ENCODE results near the gene SGPL1. TPM values are rescaled to one million over a fixed set of nuclear protein-coding genes. Genes with fewer than 3 reads are reported as not detected.

The SGPL1 gene
- total RNA-seq, 1 experiment from 2014 or later, result 69.4 TPM

GRCh38 chr10:70845816-70846215, 30.1 kb downstream of the SGPL1 start (continued):
- TF ChIP-seq REST (IDR thresholded peaks at IDR 0.05; ENCODE audit: low read depth), result no peak
- TF ChIP-seq EGR1 (IDR thresholded peaks at IDR 0.05; ENCODE audit: low read depth), result no peak
- TF ChIP-seq SIN3A (IDR thresholded peaks at IDR 0.05; ENCODE audit: low read depth), result no peak
- TF ChIP-seq ZNF274 (IDR thresholded peaks at IDR 0.05; ENCODE audit: low read depth, low read length), result no peak
- TF ChIP-seq EZH2phosphoT487 (IDR thresholded peaks at IDR 0.05; ENCODE audit: borderline replicate concordance), result no peak
- TF ChIP-seq SRF (IDR thresholded peaks at IDR 0.05; ENCODE audit: low read depth), result no peak
- no peak for TF ChIP-seq ZFX (IDR thresholded peaks at IDR 0.05)
- no peak for TF ChIP-seq TCF7L2 (IDR thresholded peaks at IDR 0.05; ENCODE audit: borderline replicate concordance, extremely low read depth, insufficient read depth, insufficient read length)
- TF ChIP-seq CBX3 (IDR thresholded peaks at IDR 0.05; ENCODE audit: low read depth), result no peak
- TF ChIP-seq ZBTB33 (IDR thresholded peaks at IDR 0.05; ENCODE audit: extremely low read depth, insufficient replicate concordance, low read length), result no peak

All from HCT116 (cell line).